ENCODE results near the gene KLHL20.

- TF ChIP-seq POLR2A (IDR thresholded peaks at IDR 0.05), result no peak
- no peak for TF ChIP-seq CTCF (IDR thresholded peaks at IDR 0.05)
- TF ChIP-seq EP300 (IDR thresholded peaks at IDR 0.05; ENCODE audit: low read depth), result no peak
Measured at GRCh38 chr1:173714441-173714758, 381 bp upstream of the KLHL20 start.

Data from transverse colon (tissue), 3 donors.